A549 (cell line): ENCODE measurements around the gene COL5A2.

Experiments
- BHLHE40 ChIP-seq: IDR thresholded peaks from 2 replicates; pipeline ENCODE4 v1.6.1; 2012; ENCODE audit warnings: low read depth, low read length, inconsistent platforms
- EP300 ChIP-seq, 2 experiments: fragments of >200 bp; sonication (Bioruptor Twin); formaldehyde crosslinking; IDR thresholded peaks; 2 replicates in 1 of 2; 3 replicates in 1 of 2; pipeline ENCODE4 v1.6.1; 2016 to 2017
- HOXA7 ChIP-seq: fragments of 250-450 bp; sonication (Bioruptor Pico); IDR thresholded peaks from 2 replicates; pipeline ENCODE4 v1.5.0; 2020; ENCODE audit warnings: mild to moderate bottlenecking, moderate library complexity
- MAFK ChIP-seq: fragments of 450-650 bp; IDR thresholded peaks from 2 replicates; pipeline ENCODE4 v1.6.1; 2014; ENCODE audit not compliant: partially characterized antibody
- POLR2A ChIP-seq: IDR thresholded peaks from 2 replicates; pipeline ENCODE4 v1.6.1; 2012; ENCODE audit warnings: mild to moderate bottlenecking, low read length
- ZSCAN20 ChIP-seq: fragments of 250-450 bp; sonication (Bioruptor Pico); IDR thresholded peaks from 2 replicates; pipeline ENCODE4 v1.8.0; 2022; ENCODE audit warnings: mild to moderate bottlenecking, moderate library complexity
- TF ChIP-seq, protein P1 (sequence below): fragments of >200 bp; sonication (Bioruptor Twin); formaldehyde crosslinking; IDR thresholded peaks from 3 replicates; pipeline ENCODE4 v1.5.1; 2016
- TF ChIP-seq, protein P2 (sequence below): IDR thresholded peaks from 2 replicates; pipeline ENCODE4 v1.6.1; 2012

DNA sequence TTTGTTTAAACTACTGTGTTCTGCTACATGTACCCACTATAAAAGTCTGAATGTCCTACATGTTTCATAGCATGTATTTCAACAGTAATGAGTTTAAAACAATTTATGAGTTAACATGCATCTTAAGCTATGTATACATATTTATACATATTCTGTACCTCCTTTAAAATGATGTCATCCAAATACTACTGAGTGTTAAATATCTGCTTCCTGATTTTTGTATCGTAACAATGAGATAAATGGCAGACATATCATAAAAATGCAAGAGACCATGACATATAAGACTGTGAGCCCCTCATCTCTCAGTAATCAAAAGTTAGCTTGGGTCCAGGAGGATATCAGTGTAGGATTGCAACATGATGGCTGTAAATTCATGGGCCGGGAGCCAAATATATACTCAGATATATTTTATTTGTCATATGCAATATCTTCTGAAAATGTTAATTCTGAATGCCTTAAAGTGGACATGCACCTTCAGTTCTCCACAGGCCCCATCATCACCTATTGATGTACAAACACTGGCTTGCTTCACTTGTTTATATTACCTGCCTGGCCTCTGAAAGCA lies 3.6 kb downstream of the COL5A2 start:
- TF ChIP-seq, protein P1, sequence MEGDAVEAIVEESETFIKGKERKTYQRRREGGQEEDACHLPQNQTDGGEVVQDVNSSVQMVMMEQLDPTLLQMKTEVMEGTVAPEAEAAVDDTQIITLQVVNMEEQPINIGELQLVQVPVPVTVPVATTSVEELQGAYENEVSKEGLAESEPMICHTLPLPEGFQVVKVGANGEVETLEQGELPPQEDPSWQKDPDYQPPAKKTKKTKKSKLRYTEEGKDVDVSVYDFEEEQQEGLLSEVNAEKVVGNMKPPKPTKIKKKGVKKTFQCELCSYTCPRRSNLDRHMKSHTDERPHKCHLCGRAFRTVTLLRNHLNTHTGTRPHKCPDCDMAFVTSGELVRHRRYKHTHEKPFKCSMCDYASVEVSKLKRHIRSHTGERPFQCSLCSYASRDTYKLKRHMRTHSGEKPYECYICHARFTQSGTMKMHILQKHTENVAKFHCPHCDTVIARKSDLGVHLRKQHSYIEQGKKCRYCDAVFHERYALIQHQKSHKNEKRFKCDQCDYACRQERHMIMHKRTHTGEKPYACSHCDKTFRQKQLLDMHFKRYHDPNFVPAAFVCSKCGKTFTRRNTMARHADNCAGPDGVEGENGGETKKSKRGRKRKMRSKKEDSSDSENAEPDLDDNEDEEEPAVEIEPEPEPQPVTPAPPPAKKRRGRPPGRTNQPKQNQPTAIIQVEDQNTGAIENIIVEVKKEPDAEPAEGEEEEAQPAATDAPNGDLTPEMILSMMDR, result no peak
- TF ChIP-seq HOXA7 (CRISPR knock-in tag), result no peak
- no peak for TF ChIP-seq ZSCAN20 (CRISPR knock-in tag)
- TF ChIP-seq MAFK, result no peak
- no peak for TF ChIP-seq POLR2A
- no peak for TF ChIP-seq BHLHE40
- TF ChIP-seq, protein P2, sequence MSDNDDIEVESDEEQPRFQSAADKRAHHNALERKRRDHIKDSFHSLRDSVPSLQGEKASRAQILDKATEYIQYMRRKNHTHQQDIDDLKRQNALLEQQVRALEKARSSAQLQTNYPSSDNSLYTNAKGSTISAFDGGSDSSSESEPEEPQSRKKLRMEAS, result no peak
- TF ChIP-seq EP300 (IDR thresholded peaks at IDR 0.05), result no peak
